Measurements from ENCODE around the gene PCCA.

GRCh38 chr13:100483841-100484381 lies 395.0 kb downstream of the PCCA start:
- no peak for TF ChIP-seq CTCF (IDR thresholded peaks at IDR 0.05)
- no peak for TF ChIP-seq ELK1 (IDR thresholded peaks at IDR 0.05; ENCODE audit: low read depth, low read length)
- no peak for TF ChIP-seq RAD21 (conservative IDR thresholded peaks at IDR 0.05 in 1 of 2, IDR thresholded peaks at IDR 0.05 in 1 of 2)
- no peak for TF ChIP-seq BHLHE40 (IDR thresholded peaks at IDR 0.05; ENCODE audit: low read depth, low read length)
- TF ChIP-seq POLR2A (IDR thresholded peaks at IDR 0.05; ENCODE audit: low read length): no peak
- no peak for TF ChIP-seq MAFK (IDR thresholded peaks at IDR 0.05; ENCODE audit: partially characterized antibody)

Data from A549 (cell line).